ENCODE measurements around the gene TTLL6. TPM values are rescaled to one million over a fixed set of nuclear protein-coding genes. Genes with fewer than 3 reads are reported as not detected.
A peak's percentile ranks its signal among the peaks of the same experiment; 100 is the strongest.

TTLL6 gene
- total and polyA plus RNA-seq, 2 of the 4 experiments (the other 2 are of a cell fraction), result not detected

DNA sequence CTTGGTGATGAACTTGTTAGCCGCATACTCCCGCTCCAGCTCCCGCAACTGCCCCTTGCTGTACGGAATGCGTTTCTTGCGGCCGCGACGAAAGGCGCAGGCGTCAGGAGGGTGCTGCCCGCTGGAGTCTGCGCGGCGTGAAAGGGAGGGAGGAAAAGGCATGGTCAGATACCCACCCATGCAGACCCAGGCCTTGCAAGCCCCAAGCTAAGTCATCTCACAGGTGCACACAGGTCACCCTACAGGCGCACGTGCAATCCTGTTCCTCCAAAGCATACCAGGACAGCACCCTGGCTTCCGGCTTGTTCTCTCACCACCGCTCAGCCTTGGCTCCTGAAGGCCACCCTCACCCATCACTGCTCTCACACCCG, 90.1 kb downstream of the TTLL6 start:
- ChIA-PET POLR2A (ENCODE audit: unreplicated experiment) (no interaction called here), CTCF (interaction anchor here (1.1 to 1.9 kb wide), 2 partner anchors 64 to 152 kb away, joined by 3 to 8 read pairs; no protein-coding TSS in a partner anchor)
- H3K18ac ChIP-seq (ENCODE audit: low read depth, low read length), result no peak overlapping the region
- H3K27ac ChIP-seq (ENCODE audit: insufficient read depth, low read length), result no peak overlapping the region
- H3K9me1 ChIP-seq (ENCODE audit: insufficient read depth, low read length), result no peaks in the 10 kb centered on the region
- H3K27me3 ChIP-seq (ENCODE audit: control insufficient read depth, insufficient read depth, low read length), result peaks cover 93% of the 10 kb centered on the region
- H2BK5ac ChIP-seq (ENCODE audit: low read depth, low read length, poor library complexity, severe bottlenecking), result no peak overlapping the region
- TF ChIP-seq CEBPB (IDR thresholded peaks at IDR 0.05; ENCODE audit: low read depth, low read length), result no peak
- no peak for TF ChIP-seq BHLHE40 (IDR thresholded peaks at IDR 0.05; ENCODE audit: low read depth, low read length)
- TF ChIP-seq FOS (IDR thresholded peaks at IDR 0.05; ENCODE audit: low read depth, low read length), result no peak
- no peak for TF ChIP-seq NFE2L2 (IDR thresholded peaks at IDR 0.05; ENCODE audit: low read depth, low read length)
- no peak for TF ChIP-seq SMC3 (IDR thresholded peaks at IDR 0.05; ENCODE audit: low read depth, low read length)
- TF ChIP-seq MAFK (IDR thresholded peaks at IDR 0.05; ENCODE audit: low read depth, low read length), result no peak
- no peak for TF ChIP-seq MXI1 (IDR thresholded peaks at IDR 0.05; ENCODE audit: borderline replicate concordance, low read depth, low read length)
- no peak for TF ChIP-seq RFX5 (IDR thresholded peaks at IDR 0.05; ENCODE audit: low read depth, low read length)
- TF ChIP-seq RAD21 (IDR thresholded peaks at IDR 0.05; ENCODE audit: low read length), result no peak
- TF ChIP-seq POLR2A (IDR thresholded peaks at IDR 0.05; ENCODE audit: low read depth, low read length), result no peak
- no peak for TF ChIP-seq RCOR1 (IDR thresholded peaks at IDR 0.05; ENCODE audit: insufficient replicate concordance, low read length)
- TF ChIP-seq, protein P1, sequence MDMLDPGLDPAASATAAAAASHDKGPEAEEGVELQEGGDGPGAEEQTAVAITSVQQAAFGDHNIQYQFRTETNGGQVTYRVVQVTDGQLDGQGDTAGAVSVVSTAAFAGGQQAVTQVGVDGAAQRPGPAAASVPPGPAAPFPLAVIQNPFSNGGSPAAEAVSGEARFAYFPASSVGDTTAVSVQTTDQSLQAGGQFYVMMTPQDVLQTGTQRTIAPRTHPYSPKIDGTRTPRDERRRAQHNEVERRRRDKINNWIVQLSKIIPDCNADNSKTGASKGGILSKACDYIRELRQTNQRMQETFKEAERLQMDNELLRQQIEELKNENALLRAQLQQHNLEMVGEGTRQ (IDR thresholded peaks at IDR 0.05; ENCODE audit: low read depth, low read length), result no peak
- no peak for TF ChIP-seq CHD1 (IDR thresholded peaks at IDR 0.05; ENCODE audit: low read depth, low read length)
- TF ChIP-seq, protein P2, sequence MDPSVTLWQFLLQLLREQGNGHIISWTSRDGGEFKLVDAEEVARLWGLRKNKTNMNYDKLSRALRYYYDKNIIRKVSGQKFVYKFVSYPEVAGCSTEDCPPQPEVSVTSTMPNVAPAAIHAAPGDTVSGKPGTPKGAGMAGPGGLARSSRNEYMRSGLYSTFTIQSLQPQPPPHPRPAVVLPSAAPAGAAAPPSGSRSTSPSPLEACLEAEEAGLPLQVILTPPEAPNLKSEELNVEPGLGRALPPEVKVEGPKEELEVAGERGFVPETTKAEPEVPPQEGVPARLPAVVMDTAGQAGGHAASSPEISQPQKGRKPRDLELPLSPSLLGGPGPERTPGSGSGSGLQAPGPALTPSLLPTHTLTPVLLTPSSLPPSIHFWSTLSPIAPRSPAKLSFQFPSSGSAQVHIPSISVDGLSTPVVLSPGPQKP (IDR thresholded peaks at IDR 0.05; ENCODE audit: borderline replicate concordance, low read depth, low read length), result no peak
- TF ChIP-seq MAZ (IDR thresholded peaks at IDR 0.05; ENCODE audit: borderline replicate concordance, low read depth, low read length), result no peak
- TF ChIP-seq, protein P3, sequence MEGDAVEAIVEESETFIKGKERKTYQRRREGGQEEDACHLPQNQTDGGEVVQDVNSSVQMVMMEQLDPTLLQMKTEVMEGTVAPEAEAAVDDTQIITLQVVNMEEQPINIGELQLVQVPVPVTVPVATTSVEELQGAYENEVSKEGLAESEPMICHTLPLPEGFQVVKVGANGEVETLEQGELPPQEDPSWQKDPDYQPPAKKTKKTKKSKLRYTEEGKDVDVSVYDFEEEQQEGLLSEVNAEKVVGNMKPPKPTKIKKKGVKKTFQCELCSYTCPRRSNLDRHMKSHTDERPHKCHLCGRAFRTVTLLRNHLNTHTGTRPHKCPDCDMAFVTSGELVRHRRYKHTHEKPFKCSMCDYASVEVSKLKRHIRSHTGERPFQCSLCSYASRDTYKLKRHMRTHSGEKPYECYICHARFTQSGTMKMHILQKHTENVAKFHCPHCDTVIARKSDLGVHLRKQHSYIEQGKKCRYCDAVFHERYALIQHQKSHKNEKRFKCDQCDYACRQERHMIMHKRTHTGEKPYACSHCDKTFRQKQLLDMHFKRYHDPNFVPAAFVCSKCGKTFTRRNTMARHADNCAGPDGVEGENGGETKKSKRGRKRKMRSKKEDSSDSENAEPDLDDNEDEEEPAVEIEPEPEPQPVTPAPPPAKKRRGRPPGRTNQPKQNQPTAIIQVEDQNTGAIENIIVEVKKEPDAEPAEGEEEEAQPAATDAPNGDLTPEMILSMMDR (conservative IDR thresholded peaks at IDR 0.05; ENCODE audit: low read depth, low read length), result no peak
- no peaks in the 10 kb centered on the region for H3K79me1 ChIP-seq (ENCODE audit: low read depth in 1 of 2, low read length in 2 of 2)
- WGBS, 2 experiments (ENCODE audit: extremely low coverage in 2 of 2, insufficient read length in 1 of 2), result 21% methylated on average over 5 of the region's 20 CpGs; no CpG with 5 or more reads in 1 of the 2 experiments
- H3K9ac ChIP-seq (ENCODE audit: low read depth, low read length), result no peak overlapping the region
- H2BK20ac ChIP-seq (ENCODE audit: low read depth, low read length), result no peak overlapping the region
- ATAC-seq (ENCODE audit: low read depth) (no peak), DNase-seq (no peak)
- H4K8ac ChIP-seq (ENCODE audit: low read depth in 2 of 2, low read length in 2 of 2), result no peak overlapping the region
- no peak overlapping the region for H2AK5ac ChIP-seq (ENCODE audit: low read depth, low read length)
- H4K5ac ChIP-seq (ENCODE audit: low read depth, low read length), result no peak overlapping the region
- dilution Hi-C loops (cut with HindIII; ENCODE audit: low sequenced_read_pairs, unreplicated experiment), result no loop called here
- peak overlapping the region; percentile 34 for H2AFZ ChIP-seq (replicated peaks; ENCODE audit: low read length, poor library complexity)
- no peak overlapping the region for H2BK15ac ChIP-seq (ENCODE audit: low read depth, low read length)
- peaks cover 8% of the 10 kb centered on the region; the same call in 1 of the 2 replicates for H3K9me3 ChIP-seq (ENCODE audit: control insufficient read depth, insufficient read depth, low read length)
- H4K91ac ChIP-seq (ENCODE audit: insufficient read depth, low read depth, low read length), result no peak overlapping the region
- H3K4me1 ChIP-seq (ENCODE audit: control insufficient read depth, insufficient read depth, low read length), result no peaks in the 10 kb centered on the region
- no peaks in the 10 kb centered on the region for H3K36me3 ChIP-seq (ENCODE audit: control insufficient read depth, insufficient read depth, low read length)
- BruUV-seq (replicated peaks), result no TSS peak
- intact Hi-C loops (cut with micrococcal nuclease), result loop anchor here (10.0 kb wide), 1 partner anchor 308 kb away; no protein-coding TSS in a partner anchor
- H3K4me3 ChIP-seq (ENCODE audit: insufficient read depth, low read depth, low read length), result no peak overlapping the region
- H3K14ac ChIP-seq (replicated peaks; ENCODE audit: low read depth, low read length), result no peak overlapping the region
- H3K4me2 ChIP-seq (ENCODE audit: low read depth, low read length), result no peak overlapping the region
- in situ Hi-C loops (cut with MboI; ENCODE audit: low sequenced_read_pairs), result loop anchor here (5.0 to 10.0 kb wide), 3 partner anchors 75 to 308 kb away; no protein-coding TSS in a partner anchor
- H2AK9ac ChIP-seq (replicated peaks; ENCODE audit: low read depth, low read length, poor library complexity), result no peak overlapping the region
- H3K4ac ChIP-seq (ENCODE audit: low read depth, low read length), result no peak overlapping the region
- H3K23ac ChIP-seq (ENCODE audit: low read depth, low read length), result no peak overlapping the region
- H2BK120ac ChIP-seq (ENCODE audit: low read depth, low read length), result no peak overlapping the region
- H3K56ac ChIP-seq (ENCODE audit: extremely low read depth, insufficient read depth, low read length), result no peak overlapping the region
- 0 out of 2 replicates have a peak, but pooled peaks cover 19% of the 10 kb centered on the region for H4K20me1 ChIP-seq (ENCODE audit: insufficient read depth, low read length)
